IMR-90 (cell line): ENCODE data around the gene IL21R. TPM values are rescaled to one million over a fixed set of nuclear protein-coding genes. Genes with fewer than 3 reads are reported as not detected.

Experiments
- ATAC-seq: fragments of 200-7000 bp; cut with Tn5 transposase; 2 replicates; pipeline ENCODE4 v1.9.1; 2020; ENCODE audit warnings: low read depth, mild to moderate bottlenecking, moderate library complexity
- BruUV-seq: library from RNA; stranded (reverse); fragments of 400-500 nt; replicated peaks from 2 replicates; lab custom pipeline; 2021; lab: Mats Ljungman, UMichigan
- CTCF ChIA-PET: fragments of 300-600 bp; formaldehyde crosslinking; extraction: SDS; loops from one replicate; lab custom pipeline; 2021; ENCODE audit warnings: antibody characterized with exemption; lab: Yijun Ruan, JAX
- POLR2A ChIA-PET: fragments of 300-600 bp; sonication (Branson Sonifier 250); formaldehyde crosslinking; loops from one replicate; lab custom pipeline; 2022; ENCODE audit warnings: antibody characterized with exemption; ENCODE audit not compliant: unreplicated experiment; lab: Charles Lee
- DNase-seq: peaks from one replicate; pipeline ENCODE4 v3.0.0; 2013
- H2AFZ ChIP-seq: replicated peaks from 2 replicates; pipeline ENCODE3; 2013; ENCODE audit warnings: low read length, mild to moderate bottlenecking; ENCODE audit not compliant: poor library complexity
- H2AK5ac ChIP-seq: 2 replicates; pipeline ENCODE4 v1.6.1; 2013; ENCODE audit warnings: low read depth, low read length, inconsistent platforms
- H2AK9ac ChIP-seq: replicated peaks from 2 replicates; pipeline ENCODE3; 2013; ENCODE audit warnings: mild to moderate bottlenecking, low read depth, low read length, moderate library complexity; ENCODE audit not compliant: poor library complexity
- H2BK120ac ChIP-seq: 2 replicates; pipeline ENCODE4 v1.6.1; 2013; ENCODE audit warnings: low read depth, low read length, inconsistent platforms
- H2BK15ac ChIP-seq: 3 replicates; pipeline ENCODE4 v1.6.1; 2013; ENCODE audit warnings: low read depth, low read length, inconsistent platforms
- H2BK20ac ChIP-seq: 2 replicates; pipeline ENCODE4 v1.6.1; 2013; ENCODE audit warnings: low read depth, mild to moderate bottlenecking, inconsistent platforms, low read length, moderate library complexity
- H2BK5ac ChIP-seq: 2 replicates; pipeline ENCODE4 v1.6.1; 2013; ENCODE audit warnings: mild to moderate bottlenecking, low read depth, low read length, inconsistent platforms; ENCODE audit not compliant: poor library complexity, severe bottlenecking
- H3K14ac ChIP-seq: replicated peaks from 2 replicates; pipeline ENCODE4 v1.6.1; 2013; ENCODE audit warnings: low read depth, low read length, inconsistent platforms
- H3K18ac ChIP-seq: 2 replicates; pipeline ENCODE4 v1.6.1; 2013; ENCODE audit warnings: low read depth, low read length, control low read depth
- H3K23ac ChIP-seq: 2 replicates; pipeline ENCODE4 v1.6.1; 2013; ENCODE audit warnings: low read depth, low read length, inconsistent platforms
- H3K27ac ChIP-seq: 2 replicates; pipeline ENCODE4 v1.5.1; 2013; ENCODE audit warnings: mild to moderate bottlenecking, control low read depth, low read length; ENCODE audit not compliant: insufficient read depth
- H3K27me3 ChIP-seq: 2 replicates; pipeline ENCODE4 v1.6.1; 2013; ENCODE audit warnings: low read length; ENCODE audit not compliant: control insufficient read depth, insufficient read depth
- H3K36me3 ChIP-seq: 2 replicates; pipeline ENCODE4 v1.6.1; 2013; ENCODE audit warnings: low read length, mixed read lengths; ENCODE audit not compliant: control insufficient read depth, insufficient read depth
- H3K4ac ChIP-seq: 2 replicates; pipeline ENCODE4 v1.6.1; 2013; ENCODE audit warnings: low read depth, low read length, inconsistent platforms
- H3K4me1 ChIP-seq: 2 replicates; pipeline ENCODE4 v1.6.1; 2013; ENCODE audit warnings: low read length, mixed read lengths; ENCODE audit not compliant: control insufficient read depth, insufficient read depth
- H3K4me2 ChIP-seq: 2 replicates; pipeline ENCODE4 v1.6.1; 2013; ENCODE audit warnings: low read depth, mild to moderate bottlenecking, control low read depth, low read length, moderate library complexity
- H3K4me3 ChIP-seq: 2 replicates; pipeline ENCODE4 v1.5.1; 2013; ENCODE audit warnings: low read depth, mild to moderate bottlenecking, control low read depth, low read length, moderate library complexity; ENCODE audit not compliant: insufficient read depth
- H3K56ac ChIP-seq: 2 replicates; pipeline ENCODE4 v1.6.1; 2013; ENCODE audit warnings: low read length, inconsistent platforms; ENCODE audit not compliant: insufficient read depth; ENCODE audit errors: extremely low read depth
- H3K79me1 ChIP-seq, 2 experiments: 2 replicates each; pipeline ENCODE4 v1.6.1; 2013; ENCODE audit warnings: low read length in 2 of 2, inconsistent platforms in 1 of 2, low read depth in 1 of 2
- H3K9ac ChIP-seq: 2 replicates; pipeline ENCODE4 v1.6.1; 2013; ENCODE audit warnings: low read depth, low read length, control low read depth
- H3K9me1 ChIP-seq: 2 replicates; pipeline ENCODE4 v1.6.1; 2013; ENCODE audit warnings: low read length, inconsistent platforms; ENCODE audit not compliant: insufficient read depth
- H3K9me3 ChIP-seq: 2 replicates; pipeline ENCODE4 v1.6.1; 2013; ENCODE audit warnings: low read length; ENCODE audit not compliant: control insufficient read depth, insufficient read depth
- H4K20me1 ChIP-seq: 2 replicates; pipeline ENCODE4 v1.6.1; 2013; ENCODE audit warnings: low read length, inconsistent platforms; ENCODE audit not compliant: insufficient read depth
- H4K5ac ChIP-seq: 2 replicates; pipeline ENCODE4 v1.6.1; 2013; ENCODE audit warnings: mild to moderate bottlenecking, low read depth, low read length, control low read depth
- H4K8ac ChIP-seq, 2 experiments: 2 replicates each; pipeline ENCODE4 v1.6.1; 2013; ENCODE audit warnings: low read depth in 2 of 2, low read length in 2 of 2, control low read depth in 1 of 2, inconsistent platforms in 1 of 2
- H4K91ac ChIP-seq: 2 replicates; pipeline ENCODE4 v1.6.1; 2013; ENCODE audit warnings: low read depth, low read length, inconsistent platforms; ENCODE audit not compliant: insufficient read depth
- CEBPB ChIP-seq: IDR thresholded peaks from 2 replicates; pipeline ENCODE4 v1.6.1; 2012; ENCODE audit warnings: low read depth, low read length, improper control_type of control experiment
- RCOR1 ChIP-seq: IDR thresholded peaks from 2 replicates; pipeline ENCODE4 v1.6.1; 2012; ENCODE audit warnings: mild to moderate bottlenecking, low read length, improper control_type of control experiment; ENCODE audit not compliant: insufficient replicate concordance
- RFX5 ChIP-seq: IDR thresholded peaks from 2 replicates; pipeline ENCODE4 v1.8.0; 2012; ENCODE audit warnings: low read depth, mild to moderate bottlenecking, low read length, moderate library complexity
- WGBS, 2 experiments: methylation state at CpG; one replicate each; pipeline versions ENCODE4 v1.1.5 to v1.1.7; 2013; ENCODE audit warnings: missing lambda C conversion rate in 2 of 2; ENCODE audit not compliant: insufficient read length in 1 of 2; ENCODE audit errors: extremely low coverage in 2 of 2; 5-methylcytosine and 5-hydroxymethylcytosine counted together
- dilution Hi-C: fragments of 300-500 bp; cut with HindIII; formaldehyde crosslinking; loops from one replicate; pipeline ENCODE4 v1.14.3; 2018; ENCODE audit warnings: low sequenced_read_pairs; ENCODE audit not compliant: unreplicated experiment
- in situ Hi-C: fragments of 300-500 bp; cut with MboI; formaldehyde crosslinking; loops from 3 replicates; pipeline ENCODE4 v1.14.3; 2019; ENCODE audit warnings: low sequenced_read_pairs, inconsistent platforms, mixed read lengths
- intact Hi-C: fragments of 100-400 bp; cut with micrococcal nuclease; formaldehyde crosslinking; loops from 2 replicates; pipeline ENCODE4 v1.10.0; 2022
- polyA plus RNA-seq, 3 experiments: library from polyadenylated mRNA; depleted of rRNA; stranded (reverse); fragments of >200 nt; gene quantifications; 2 replicates each; pipeline ENCODE4 v1.2.3, GENCODE V29; 2012; ENCODE audit warnings: low replicate concordance in 1 of 3
- total RNA-seq: library from RNA; depleted of rRNA; stranded (reverse); fragments of >200 nt; gene quantifications from 2 replicates; pipeline ENCODE4 v1.2.3, GENCODE V29; 2012
- TF ChIP-seq, protein P1 (sequence below): conservative IDR thresholded peaks from 2 replicates; pipeline ENCODE4 v1.5.1; 2012; ENCODE audit warnings: mild to moderate bottlenecking, low read depth, low read length, improper control_type of control experiment

The IL21R gene
- total and polyA plus RNA-seq, 2 of the 4 experiments (the other 2 are of a cell fraction), result 0.72 to 0.97 TPM

DNA sequence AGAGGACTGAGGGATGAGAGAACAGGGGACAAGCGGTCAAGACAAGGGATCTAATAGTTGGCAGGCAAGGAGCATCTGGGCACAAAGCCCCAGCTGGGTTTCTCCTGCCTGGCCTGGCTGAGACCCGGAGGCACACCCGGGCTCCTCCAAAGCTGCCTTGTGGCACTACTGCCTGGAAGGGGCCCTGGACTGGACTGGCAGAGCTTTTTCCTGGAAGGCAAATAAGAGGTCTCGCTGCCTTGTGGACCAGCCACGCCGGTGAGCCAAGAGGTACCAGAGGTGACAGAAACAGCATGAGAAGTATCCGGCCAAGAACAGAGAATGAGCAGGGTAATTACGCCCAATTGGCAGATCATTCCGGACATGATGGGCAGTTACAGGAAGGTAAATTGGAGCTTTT lies 83.2 kb downstream of the IL21R start:
- Histone ChIP-seq H4K8ac (no peak overlapping the region), H2AK9ac (no peak overlapping the region), H2BK5ac (no peak overlapping the region), H3K27me3 (no peaks in the 10 kb centered on the region), H3K56ac (no peak overlapping the region), H3K4me3 (no peak overlapping the region), H3K23ac (no peak overlapping the region), H2BK15ac (no peak overlapping the region), H3K4me1 (no peaks in the 10 kb centered on the region), H4K5ac (no peak overlapping the region), H4K20me1 (no peaks in the 10 kb centered on the region), H3K14ac (no peak overlapping the region), H3K18ac (no peak overlapping the region), H4K91ac (no peak overlapping the region), H2AK5ac (no peak overlapping the region), H3K9me3 (no peaks in the 10 kb centered on the region), H3K9ac (no peak overlapping the region), H3K79me1 (peaks cover 0 to 4% of the 10 kb centered on the region in 2 experiments; a peak in 2 of 4 replicates), H3K4me2 (no peak overlapping the region), H2AFZ (no peak overlapping the region), H2BK120ac (no peak overlapping the region), H3K27ac (no peak overlapping the region), H2BK20ac (no peak overlapping the region), H3K4ac (no peak overlapping the region), H3K9me1 (0 out of 2 replicates have a peak, but pooled peaks cover 8% of the 10 kb centered on the region), H3K36me3 (peaks cover 89% of the 10 kb centered on the region)
- no peak for ATAC-seq
- in situ Hi-C loops, result no loop called here
- 97% methylated on average over 7 of the region's 9 CpGs; no CpG with 5 or more reads in 1 of the 2 experiments for WGBS, 2 experiments
- POLR2A ChIA-PET, result no interaction called here
- TF ChIP-seq RCOR1 (no peak), CEBPB (no peak), RFX5 (no peak)
- TF ChIP-seq, protein P1, sequence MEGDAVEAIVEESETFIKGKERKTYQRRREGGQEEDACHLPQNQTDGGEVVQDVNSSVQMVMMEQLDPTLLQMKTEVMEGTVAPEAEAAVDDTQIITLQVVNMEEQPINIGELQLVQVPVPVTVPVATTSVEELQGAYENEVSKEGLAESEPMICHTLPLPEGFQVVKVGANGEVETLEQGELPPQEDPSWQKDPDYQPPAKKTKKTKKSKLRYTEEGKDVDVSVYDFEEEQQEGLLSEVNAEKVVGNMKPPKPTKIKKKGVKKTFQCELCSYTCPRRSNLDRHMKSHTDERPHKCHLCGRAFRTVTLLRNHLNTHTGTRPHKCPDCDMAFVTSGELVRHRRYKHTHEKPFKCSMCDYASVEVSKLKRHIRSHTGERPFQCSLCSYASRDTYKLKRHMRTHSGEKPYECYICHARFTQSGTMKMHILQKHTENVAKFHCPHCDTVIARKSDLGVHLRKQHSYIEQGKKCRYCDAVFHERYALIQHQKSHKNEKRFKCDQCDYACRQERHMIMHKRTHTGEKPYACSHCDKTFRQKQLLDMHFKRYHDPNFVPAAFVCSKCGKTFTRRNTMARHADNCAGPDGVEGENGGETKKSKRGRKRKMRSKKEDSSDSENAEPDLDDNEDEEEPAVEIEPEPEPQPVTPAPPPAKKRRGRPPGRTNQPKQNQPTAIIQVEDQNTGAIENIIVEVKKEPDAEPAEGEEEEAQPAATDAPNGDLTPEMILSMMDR, result no peak
- BruUV-seq, result no TSS peak
- dilution Hi-C loops, result no loop called here
- intact Hi-C loops, result no loop called here
- CTCF ChIA-PET, result no interaction called here
- no peak for DNase-seq
